ENCODE results near the gene HOXB6. TPM values are rescaled to one million over a fixed set of nuclear protein-coding genes. Genes with fewer than 3 reads are reported as not detected.

Gene HOXB6
- polyA plus RNA-seq, 2 of the 4 experiments (the other 2 are of a cell fraction), result 10.2 to 14.7 TPM

- TF ChIP-seq ELK1 (IDR thresholded peaks at IDR 0.05; ENCODE audit: low read depth, low read length), result no peak
- peak; percentile 16; the same call in 1 of the 2 replicates for TF ChIP-seq HOXB5 (CRISPR knock-in tag; IDR thresholded peaks at IDR 0.05)
- TF ChIP-seq TP53 (CRISPR knock-in tag; IDR thresholded peaks at IDR 0.05), result no peak
- TF ChIP-seq NPAS2 (CRISPR knock-in tag; IDR thresholded peaks at IDR 0.05; ENCODE audit: borderline replicate concordance), result no peak; the same call in 1 of the 2 replicates
- no peak for TF ChIP-seq SREBF2 (IDR thresholded peaks at IDR 0.05)
- no peak for TF ChIP-seq GATA3 (IDR thresholded peaks at IDR 0.05; ENCODE audit: borderline replicate concordance)
- no peak for TF ChIP-seq EP300 (IDR thresholded peaks at IDR 0.05)
- no peak for TF ChIP-seq JUNB (IDR thresholded peaks at IDR 0.05)
- no peak for TF ChIP-seq EHMT2 (IDR thresholded peaks at IDR 0.05; ENCODE audit: low read depth)
- no peak for TF ChIP-seq HES2 (IDR thresholded peaks at IDR 0.05)
- TF ChIP-seq PBX3 (IDR thresholded peaks at IDR 0.05), result no peak
- no peak for TF ChIP-seq RCOR1 (IDR thresholded peaks at IDR 0.05; ENCODE audit: low read depth, low read length)
- TF ChIP-seq FOSB (CRISPR knock-in tag; IDR thresholded peaks at IDR 0.05), result no peak
- TF ChIP-seq CBX8 (IDR thresholded peaks at IDR 0.05), result no peak
- TF ChIP-seq HOXA7 (CRISPR knock-in tag; IDR thresholded peaks at IDR 0.05), result no peak
- peak; percentile 73; the same call in 1 of the 2 replicates for TF ChIP-seq HDAC2 (IDR thresholded peaks at IDR 0.05)
- TF ChIP-seq BCL3 (IDR thresholded peaks at IDR 0.05), result peak; percentile 59; the same call in 1 of the 3 replicates
- peak; percentile 78 for TF ChIP-seq MAX (IDR thresholded peaks at IDR 0.05)
- no peak for TF ChIP-seq POLR2AphosphoS2 (conservative IDR thresholded peaks at IDR 0.05; ENCODE audit: low read length)
- TF ChIP-seq RARB (CRISPR knock-in tag; IDR thresholded peaks at IDR 0.05), result no peak
- no peak; the same call in 1 of the 2 replicates for TF ChIP-seq EHF (CRISPR knock-in tag; IDR thresholded peaks at IDR 0.05)
- no peak for TF ChIP-seq MAFK (IDR thresholded peaks at IDR 0.05; ENCODE audit: partially characterized antibody)
- no peak for TF ChIP-seq RNF2 (IDR thresholded peaks at IDR 0.05; ENCODE audit: borderline replicate concordance, low read depth)
- 0 out of 2 replicates have a peak, but pooled peaks have one; percentile 15 for TF ChIP-seq TFCP2L1 (CRISPR knock-in tag; IDR thresholded peaks at IDR 0.05)
- no peak for TF ChIP-seq CHD4 (IDR thresholded peaks at IDR 0.05; ENCODE audit: borderline replicate concordance)
- TF ChIP-seq HEYL (CRISPR knock-in tag; IDR thresholded peaks at IDR 0.05), result no peak
- TF ChIP-seq KDM5A (IDR thresholded peaks at IDR 0.05), result no peak
- no peak for TF ChIP-seq NR3C1 (IDR thresholded peaks at IDR 0.05)
- no peak for TF ChIP-seq HOXB13 (CRISPR knock-in tag; IDR thresholded peaks at IDR 0.05; ENCODE audit: low read depth)
These were observed 5.8 kb upstream of the HOXB6 start, which contains the start of gene HOXB7 (continued) for GRCh38 chr17:48610282-48611211.

All from A549 (cell line).